Ishikawa (cell line): ENCODE results near the gene UBE4B.

Source experiments
- CEBPB ChIP-seq: IDR thresholded peaks from 2 replicates; pipeline ENCODE4 v1.6.1; 2012
- CREB1 ChIP-seq: IDR thresholded peaks from 2 replicates; pipeline ENCODE4 v1.6.1; 2012; ENCODE audit warnings: low read depth
- EGR1 ChIP-seq: IDR thresholded peaks from 2 replicates; pipeline ENCODE4 v1.6.1; 2012
- EP300 ChIP-seq: IDR thresholded peaks from 2 replicates; pipeline ENCODE4 v1.6.1; 2012; ENCODE audit warnings: borderline replicate concordance
- FOXM1 ChIP-seq: IDR thresholded peaks from 2 replicates; pipeline ENCODE4 v1.6.1; 2012; ENCODE audit warnings: low read depth, borderline replicate concordance
- NFIC ChIP-seq: IDR thresholded peaks from 2 replicates; pipeline ENCODE4 v1.6.1; 2012
- RAD21 ChIP-seq: IDR thresholded peaks from 2 replicates; pipeline ENCODE4 v1.6.1; 2012; ENCODE audit warnings: low read depth
- TAF1 ChIP-seq: IDR thresholded peaks from 2 replicates; pipeline ENCODE4 v1.6.1; 2012; ENCODE audit warnings: low read depth, mild to moderate bottlenecking
- TCF12 ChIP-seq: IDR thresholded peaks from 2 replicates; pipeline ENCODE4 v1.6.1; 2012; ENCODE audit warnings: low read depth
- TEAD4 ChIP-seq: IDR thresholded peaks from 2 replicates; pipeline ENCODE4 v1.6.1; 2012
- USF1 ChIP-seq: IDR thresholded peaks from 2 replicates; pipeline ENCODE4 v1.6.1; 2012
- YY1 ChIP-seq: IDR thresholded peaks from 2 replicates; pipeline ENCODE4 v1.6.1; 2012; ENCODE audit warnings: low read depth
- ZBTB7A ChIP-seq: IDR thresholded peaks from 2 replicates; pipeline ENCODE4 v1.6.1; 2012; ENCODE audit warnings: low read depth
- TF ChIP-seq, protein P1 (sequence below): IDR thresholded peaks from 2 replicates; pipeline ENCODE4 v1.6.1; 2012
- TF ChIP-seq, protein P2 (sequence below): IDR thresholded peaks from 2 replicates; pipeline ENCODE4 v1.6.1; 2012; ENCODE audit warnings: low read depth, mild to moderate bottlenecking

UBE4B gene

DNA sequence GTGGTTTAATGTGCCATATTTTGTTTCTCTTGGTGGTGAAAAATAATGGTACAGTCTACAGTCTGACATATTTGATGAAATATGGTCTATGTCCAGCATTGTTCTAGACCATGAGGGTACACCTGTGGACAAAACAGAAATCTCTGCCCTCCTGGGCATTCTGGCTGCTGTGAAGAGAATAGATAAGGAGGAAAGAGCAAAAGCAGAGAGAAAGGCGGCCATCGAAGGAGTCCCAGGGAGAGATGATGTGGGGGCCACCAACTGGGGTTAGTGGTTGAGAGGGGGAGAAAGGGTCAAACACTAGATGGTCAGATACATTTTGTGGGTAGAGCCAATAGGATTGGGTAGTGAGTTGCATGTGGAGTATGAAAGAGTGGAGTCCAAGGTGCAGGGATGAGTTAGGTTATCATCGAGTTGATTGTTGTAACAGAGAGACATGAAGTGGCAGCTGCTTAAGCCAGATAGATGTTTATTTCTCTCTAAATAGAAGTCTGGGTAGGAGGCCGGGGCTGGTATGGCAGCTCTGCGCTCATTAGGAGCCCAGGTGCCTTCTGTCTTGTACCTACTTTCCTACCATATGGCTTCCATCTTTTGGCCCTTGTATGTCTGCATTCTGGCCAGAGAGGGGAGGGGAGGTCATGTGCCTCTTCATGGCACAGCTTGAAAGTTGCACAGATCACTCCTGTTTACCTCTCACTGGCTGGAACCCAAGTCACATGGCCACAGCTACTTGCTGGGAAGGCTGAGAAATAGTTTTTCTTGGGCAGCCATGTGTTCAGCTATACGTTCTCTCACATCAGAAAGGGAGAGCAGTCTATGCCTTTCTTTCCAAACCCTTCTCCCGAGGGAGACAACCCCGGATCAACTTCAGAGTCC is 13.0 kb downstream of the UBE4B start:
- TF ChIP-seq NFIC = peak; percentile 64
- TF ChIP-seq, protein P1, sequence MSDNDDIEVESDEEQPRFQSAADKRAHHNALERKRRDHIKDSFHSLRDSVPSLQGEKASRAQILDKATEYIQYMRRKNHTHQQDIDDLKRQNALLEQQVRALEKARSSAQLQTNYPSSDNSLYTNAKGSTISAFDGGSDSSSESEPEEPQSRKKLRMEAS = peak; percentile 74
- no peak for TF ChIP-seq ZBTB7A
- peak; percentile 93 for TF ChIP-seq USF1

DNA sequence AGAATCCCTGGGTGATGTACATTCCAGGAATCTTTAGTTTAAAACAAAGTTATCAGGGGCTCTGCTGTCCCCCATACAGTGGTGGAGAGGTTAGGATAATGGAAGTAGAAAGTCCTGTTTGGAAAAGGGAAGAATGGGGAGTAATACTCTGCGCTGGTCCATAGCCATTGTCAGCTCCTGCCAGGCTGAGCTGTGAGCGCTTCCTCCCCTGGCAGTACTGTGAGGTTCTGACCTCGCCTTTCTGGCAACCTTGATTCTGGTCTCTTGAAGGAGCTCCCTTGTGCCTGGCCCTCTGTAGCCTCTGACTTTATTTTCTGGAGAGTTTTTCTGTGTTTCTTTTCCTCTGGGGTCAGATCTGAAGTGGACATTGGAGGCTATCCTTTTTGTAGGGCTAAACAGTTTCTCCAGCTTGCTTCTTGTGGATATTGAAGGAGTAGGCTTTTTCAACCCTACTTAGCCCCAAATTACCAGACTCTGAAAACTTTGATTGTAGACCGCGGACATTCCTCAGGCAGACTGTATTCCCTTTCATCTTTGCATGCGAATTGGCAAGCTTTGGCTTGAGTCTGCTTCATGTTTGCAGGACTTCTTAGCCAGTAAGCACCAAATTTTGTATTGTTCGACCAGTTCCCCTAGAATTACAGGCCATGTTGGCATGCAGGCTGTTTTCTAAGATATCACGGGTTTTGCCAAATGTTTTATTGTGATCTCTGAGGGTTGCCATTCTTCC is 13.8 kb downstream of the UBE4B start:
- TF ChIP-seq, protein P2, sequence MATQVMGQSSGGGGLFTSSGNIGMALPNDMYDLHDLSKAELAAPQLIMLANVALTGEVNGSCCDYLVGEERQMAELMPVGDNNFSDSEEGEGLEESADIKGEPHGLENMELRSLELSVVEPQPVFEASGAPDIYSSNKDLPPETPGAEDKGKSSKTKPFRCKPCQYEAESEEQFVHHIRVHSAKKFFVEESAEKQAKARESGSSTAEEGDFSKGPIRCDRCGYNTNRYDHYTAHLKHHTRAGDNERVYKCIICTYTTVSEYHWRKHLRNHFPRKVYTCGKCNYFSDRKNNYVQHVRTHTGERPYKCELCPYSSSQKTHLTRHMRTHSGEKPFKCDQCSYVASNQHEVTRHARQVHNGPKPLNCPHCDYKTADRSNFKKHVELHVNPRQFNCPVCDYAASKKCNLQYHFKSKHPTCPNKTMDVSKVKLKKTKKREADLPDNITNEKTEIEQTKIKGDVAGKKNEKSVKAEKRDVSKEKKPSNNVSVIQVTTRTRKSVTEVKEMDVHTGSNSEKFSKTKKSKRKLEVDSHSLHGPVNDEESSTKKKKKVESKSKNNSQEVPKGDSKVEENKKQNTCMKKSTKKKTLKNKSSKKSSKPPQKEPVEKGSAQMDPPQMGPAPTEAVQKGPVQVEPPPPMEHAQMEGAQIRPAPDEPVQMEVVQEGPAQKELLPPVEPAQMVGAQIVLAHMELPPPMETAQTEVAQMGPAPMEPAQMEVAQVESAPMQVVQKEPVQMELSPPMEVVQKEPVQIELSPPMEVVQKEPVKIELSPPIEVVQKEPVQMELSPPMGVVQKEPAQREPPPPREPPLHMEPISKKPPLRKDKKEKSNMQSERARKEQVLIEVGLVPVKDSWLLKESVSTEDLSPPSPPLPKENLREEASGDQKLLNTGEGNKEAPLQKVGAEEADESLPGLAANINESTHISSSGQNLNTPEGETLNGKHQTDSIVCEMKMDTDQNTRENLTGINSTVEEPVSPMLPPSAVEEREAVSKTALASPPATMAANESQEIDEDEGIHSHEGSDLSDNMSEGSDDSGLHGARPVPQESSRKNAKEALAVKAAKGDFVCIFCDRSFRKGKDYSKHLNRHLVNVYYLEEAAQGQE = no peak
- no peak for TF ChIP-seq ZBTB7A
- TF ChIP-seq TCF12 = no peak
- TF ChIP-seq CREB1 = no peak
- no peak for TF ChIP-seq YY1
- TF ChIP-seq EP300 = no peak
- TF ChIP-seq RAD21 = no peak
- no peak for TF ChIP-seq CEBPB
- TF ChIP-seq TAF1 = no peak
- no peak for TF ChIP-seq USF1
- TF ChIP-seq, protein P1 = no peak
- TF ChIP-seq EGR1 = no peak
- no peak for TF ChIP-seq TEAD4

- no peak for TF ChIP-seq CEBPB
- no peak for TF ChIP-seq TCF12
- no peak for TF ChIP-seq EGR1
- TF ChIP-seq, protein P2 = no peak
- no peak for TF ChIP-seq RAD21
- no peak for TF ChIP-seq TAF1
- TF ChIP-seq, protein P1 = no peak
- TF ChIP-seq YY1 = no peak
- no peak for TF ChIP-seq USF1
- no peak for TF ChIP-seq EP300
- no peak for TF ChIP-seq ZBTB7A
- no peak for TF ChIP-seq TEAD4
- TF ChIP-seq CREB1 = no peak
- TF ChIP-seq NFIC = no peak
- no peak for TF ChIP-seq FOXM1
These were observed 15.8 kb downstream of the UBE4B start for GRCh38 chr1:10048601-10049000.

DNA sequence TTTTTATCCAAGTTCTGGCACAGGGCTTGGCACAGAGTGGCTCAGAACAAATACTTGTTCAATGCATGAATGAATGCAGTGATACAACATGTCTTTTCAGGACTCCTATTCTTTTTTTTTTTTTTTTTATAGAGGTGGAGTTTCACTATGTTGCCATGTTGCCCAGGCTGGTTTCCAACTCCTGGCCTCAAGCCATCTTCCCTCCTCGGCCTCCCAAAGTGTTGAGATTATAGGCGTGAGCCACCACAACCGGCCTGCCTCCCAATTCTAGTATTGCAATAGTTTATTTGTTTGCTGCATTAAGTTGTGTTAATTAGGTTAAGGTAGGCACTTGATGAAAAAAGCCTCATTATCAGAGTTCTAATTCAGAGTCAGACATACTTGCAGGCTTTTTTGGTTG is 17.9 kb downstream of the UBE4B start:
- TF ChIP-seq TCF12 = no peak
- TF ChIP-seq, protein P2 = no peak
- no peak for TF ChIP-seq CEBPB
- no peak for TF ChIP-seq EGR1
- no peak for TF ChIP-seq ZBTB7A
- no peak for TF ChIP-seq YY1
- no peak for TF ChIP-seq RAD21
- no peak for TF ChIP-seq EP300
- no peak for TF ChIP-seq NFIC
- no peak for TF ChIP-seq CREB1
- no peak for TF ChIP-seq TEAD4
- no peak for TF ChIP-seq TAF1
- no peak for TF ChIP-seq FOXM1
- TF ChIP-seq USF1 = no peak
- TF ChIP-seq, protein P1 = no peak
